Upper lobe of left lung (tissue), 4 donors: Measurements from ENCODE around the gene CCDC124.

Source experiments
- EP300 ChIP-seq, 4 donors: sonication (generic); formaldehyde crosslinking; IDR thresholded peaks; one replicate each; pipeline ENCODE4 v1.5.1; 2017; ENCODE audit warnings: antibody characterized with exemption in 4 of 4, control low read depth in 2 of 4
- POLR2A ChIP-seq, 4 donors: fragments of 450-650 bp; IDR thresholded peaks; one replicate each; pipeline ENCODE4 v1.5.1; 2016 to 2017; ENCODE audit warnings: antibody characterized with exemption in 4 of 4, mild to moderate bottlenecking in 2 of 4
- POLR2AphosphoS5 ChIP-seq, 2 donors: sonication (generic); formaldehyde crosslinking; IDR thresholded peaks; one replicate each; pipeline ENCODE4 v1.5.1; 2017; ENCODE audit warnings: antibody characterized with exemption in 2 of 2
- TF ChIP-seq, protein P1 (sequence below), 6 experiments: fragments of 450-650 bp in 4 of 6; fragments of 200-600 bp in 2 of 6; sonication (generic) in 2 of 6; IDR thresholded peaks; one replicate each; pipeline ENCODE4 v1.5.1; 2016 to 2019; ENCODE audit warnings: antibody characterized with exemption in 6 of 6

- TF ChIP-seq EP300 (IDR thresholded peaks at IDR 0.05) (no peak), POLR2A (IDR thresholded peaks at IDR 0.05) (no peak), POLR2AphosphoS5 (IDR thresholded peaks at IDR 0.05) (no peak)
- TF ChIP-seq, protein P1, sequence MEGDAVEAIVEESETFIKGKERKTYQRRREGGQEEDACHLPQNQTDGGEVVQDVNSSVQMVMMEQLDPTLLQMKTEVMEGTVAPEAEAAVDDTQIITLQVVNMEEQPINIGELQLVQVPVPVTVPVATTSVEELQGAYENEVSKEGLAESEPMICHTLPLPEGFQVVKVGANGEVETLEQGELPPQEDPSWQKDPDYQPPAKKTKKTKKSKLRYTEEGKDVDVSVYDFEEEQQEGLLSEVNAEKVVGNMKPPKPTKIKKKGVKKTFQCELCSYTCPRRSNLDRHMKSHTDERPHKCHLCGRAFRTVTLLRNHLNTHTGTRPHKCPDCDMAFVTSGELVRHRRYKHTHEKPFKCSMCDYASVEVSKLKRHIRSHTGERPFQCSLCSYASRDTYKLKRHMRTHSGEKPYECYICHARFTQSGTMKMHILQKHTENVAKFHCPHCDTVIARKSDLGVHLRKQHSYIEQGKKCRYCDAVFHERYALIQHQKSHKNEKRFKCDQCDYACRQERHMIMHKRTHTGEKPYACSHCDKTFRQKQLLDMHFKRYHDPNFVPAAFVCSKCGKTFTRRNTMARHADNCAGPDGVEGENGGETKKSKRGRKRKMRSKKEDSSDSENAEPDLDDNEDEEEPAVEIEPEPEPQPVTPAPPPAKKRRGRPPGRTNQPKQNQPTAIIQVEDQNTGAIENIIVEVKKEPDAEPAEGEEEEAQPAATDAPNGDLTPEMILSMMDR (IDR thresholded peaks at IDR 0.05), result no peak
Measured at GRCh38 chr19:17981611-17982010, 48.8 kb downstream of the CCDC124 start.
